Stomach (tissue), 4 donors: ENCODE measurements around the gene OR10A4.

ENCODE experiments used
- EP300 ChIP-seq: sonication (generic); formaldehyde crosslinking; IDR thresholded peaks from one replicate; pipeline ENCODE4 v1.6.1; 2017; ENCODE audit warnings: antibody characterized with exemption
- POLR2A ChIP-seq, 4 donors: fragments of 450-650 bp; IDR thresholded peaks; one replicate each; pipeline ENCODE4 v1.6.1; 2016; ENCODE audit warnings: antibody characterized with exemption in 4 of 4, control low read depth in 2 of 4, mild to moderate bottlenecking in 1 of 4, moderate library complexity in 1 of 4
- POLR2AphosphoS5 ChIP-seq, 3 donors: sonication (generic); formaldehyde crosslinking; IDR thresholded peaks; one replicate each; pipeline ENCODE4 v1.6.1; 2016; ENCODE audit warnings: antibody characterized with exemption in 3 of 3
- TF ChIP-seq, protein P1 (sequence below), 7 experiments: fragments of 450-650 bp in 4 of 7; fragments of 200-600 bp in 3 of 7; sonication (generic) in 3 of 7; IDR thresholded peaks; one replicate each; pipeline ENCODE4 v1.5.1; 2016 to 2019; ENCODE audit warnings: antibody characterized with exemption in 7 of 7, control low read depth in 2 of 7, mild to moderate bottlenecking in 1 of 7

DNA sequence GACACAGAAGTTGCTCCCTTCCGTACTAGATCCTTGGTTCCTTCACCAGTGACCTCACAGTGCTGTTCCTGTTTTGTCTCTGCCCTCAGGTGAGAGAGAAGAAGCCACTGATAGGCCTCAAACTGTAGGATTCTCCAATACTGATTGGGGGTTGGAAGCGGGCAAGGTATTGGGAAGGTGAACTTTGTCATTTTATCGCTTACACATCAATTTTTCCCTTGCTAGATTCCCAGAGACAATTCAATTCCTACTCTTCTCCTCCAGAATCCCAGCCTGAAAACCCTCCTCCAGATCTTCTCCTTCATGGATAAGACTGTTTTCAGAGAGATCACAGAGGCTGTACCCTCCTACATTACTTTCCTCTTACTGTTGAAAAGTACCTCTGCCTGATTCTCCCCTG is 35.0 kb downstream of the OR10A4 start:
- TF ChIP-seq POLR2A (IDR thresholded peaks at IDR 0.05) (no peak), EP300 (no peak), POLR2AphosphoS5 (IDR thresholded peaks at IDR 0.05) (no peak)
- TF ChIP-seq, protein P1, sequence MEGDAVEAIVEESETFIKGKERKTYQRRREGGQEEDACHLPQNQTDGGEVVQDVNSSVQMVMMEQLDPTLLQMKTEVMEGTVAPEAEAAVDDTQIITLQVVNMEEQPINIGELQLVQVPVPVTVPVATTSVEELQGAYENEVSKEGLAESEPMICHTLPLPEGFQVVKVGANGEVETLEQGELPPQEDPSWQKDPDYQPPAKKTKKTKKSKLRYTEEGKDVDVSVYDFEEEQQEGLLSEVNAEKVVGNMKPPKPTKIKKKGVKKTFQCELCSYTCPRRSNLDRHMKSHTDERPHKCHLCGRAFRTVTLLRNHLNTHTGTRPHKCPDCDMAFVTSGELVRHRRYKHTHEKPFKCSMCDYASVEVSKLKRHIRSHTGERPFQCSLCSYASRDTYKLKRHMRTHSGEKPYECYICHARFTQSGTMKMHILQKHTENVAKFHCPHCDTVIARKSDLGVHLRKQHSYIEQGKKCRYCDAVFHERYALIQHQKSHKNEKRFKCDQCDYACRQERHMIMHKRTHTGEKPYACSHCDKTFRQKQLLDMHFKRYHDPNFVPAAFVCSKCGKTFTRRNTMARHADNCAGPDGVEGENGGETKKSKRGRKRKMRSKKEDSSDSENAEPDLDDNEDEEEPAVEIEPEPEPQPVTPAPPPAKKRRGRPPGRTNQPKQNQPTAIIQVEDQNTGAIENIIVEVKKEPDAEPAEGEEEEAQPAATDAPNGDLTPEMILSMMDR (IDR thresholded peaks at IDR 0.05), result no peak
